Fibroblast of gingiva (primary cell): ENCODE measurements around the gene MLF1.

Experiments
- DNase-seq: peaks from one replicate; pipeline ENCODE4 v3.0.0-alpha.2; 2011; ENCODE audit warnings: low read depth

The MLF1 gene

DNA sequence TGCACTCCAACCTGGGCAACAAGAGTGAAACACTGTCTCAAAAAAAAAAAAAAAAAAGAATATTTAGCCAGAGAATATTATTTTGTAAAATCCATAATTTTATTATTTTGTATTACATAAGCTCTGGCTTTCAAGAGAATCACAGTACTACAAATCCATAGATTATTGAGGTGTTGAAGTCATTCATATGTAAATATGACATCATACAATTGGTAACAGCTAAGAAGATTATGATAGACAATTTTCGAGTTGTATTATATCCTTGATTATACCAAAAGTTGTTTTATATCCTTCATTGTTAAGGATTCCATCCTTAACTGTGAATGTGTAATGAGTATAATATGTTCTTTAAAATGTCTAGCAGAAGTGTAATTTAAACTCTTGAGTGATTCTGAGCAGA lies 3.7 kb downstream of the MLF1 start:
- DNase-seq, result no peak

DNA sequence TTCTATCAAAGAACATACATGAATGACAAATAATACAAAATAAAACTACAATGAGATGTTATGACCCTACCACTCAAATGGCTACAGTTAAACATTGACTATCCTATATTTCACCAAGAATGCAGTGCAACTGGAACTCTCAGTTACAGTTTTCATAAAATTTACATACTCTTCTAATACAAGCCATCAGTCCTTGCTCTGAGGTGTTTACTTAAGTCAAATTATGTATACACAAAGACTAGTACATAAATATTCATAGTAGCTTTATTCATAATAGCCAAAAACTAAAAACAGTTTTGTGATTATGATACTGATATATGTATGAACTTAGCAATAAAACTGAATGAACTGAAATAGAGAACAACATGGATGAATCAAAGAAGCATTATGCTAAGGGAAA lies 19.2 kb downstream of the MLF1 start:
- no peak for DNase-seq

DNA sequence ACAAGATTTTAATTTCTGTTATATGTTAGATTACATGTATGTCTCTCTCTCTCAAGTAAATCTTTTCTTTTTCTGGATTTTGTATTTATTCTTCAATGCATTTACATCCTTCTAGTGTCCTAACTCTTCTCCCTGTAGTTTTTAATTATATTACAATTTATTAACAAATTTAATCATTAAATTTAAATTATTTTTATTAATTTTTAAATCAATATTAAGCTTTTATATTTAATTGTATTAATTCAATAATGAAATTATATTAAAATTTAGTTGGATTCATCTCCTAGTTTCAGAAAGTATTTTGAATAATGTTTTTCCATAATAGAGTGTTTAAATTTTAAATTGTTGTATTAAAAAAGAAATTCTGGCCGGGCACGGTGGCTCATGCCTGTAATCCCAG lies 29.8 kb downstream of the MLF1 start:
- no peak for DNase-seq

DNA sequence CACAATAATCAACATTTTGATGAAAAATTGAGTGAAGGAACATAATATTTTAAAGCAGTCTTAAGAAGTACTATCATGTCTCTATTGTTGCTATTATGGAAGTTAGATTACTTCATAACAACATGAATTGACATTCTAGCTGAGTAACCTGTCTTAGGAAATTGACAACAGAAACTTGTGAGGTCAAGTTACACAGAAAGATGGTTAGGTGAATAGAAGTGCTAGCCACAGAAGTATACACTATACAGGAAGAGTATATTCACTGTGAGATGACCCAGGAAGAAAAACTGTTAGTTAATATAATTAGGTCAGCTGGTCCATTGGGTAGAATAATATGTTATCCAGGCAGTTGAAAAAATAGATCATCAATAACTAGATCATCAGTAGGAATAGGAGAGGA lies 31.2 kb downstream of the MLF1 start:
- no peak for DNase-seq

DNA sequence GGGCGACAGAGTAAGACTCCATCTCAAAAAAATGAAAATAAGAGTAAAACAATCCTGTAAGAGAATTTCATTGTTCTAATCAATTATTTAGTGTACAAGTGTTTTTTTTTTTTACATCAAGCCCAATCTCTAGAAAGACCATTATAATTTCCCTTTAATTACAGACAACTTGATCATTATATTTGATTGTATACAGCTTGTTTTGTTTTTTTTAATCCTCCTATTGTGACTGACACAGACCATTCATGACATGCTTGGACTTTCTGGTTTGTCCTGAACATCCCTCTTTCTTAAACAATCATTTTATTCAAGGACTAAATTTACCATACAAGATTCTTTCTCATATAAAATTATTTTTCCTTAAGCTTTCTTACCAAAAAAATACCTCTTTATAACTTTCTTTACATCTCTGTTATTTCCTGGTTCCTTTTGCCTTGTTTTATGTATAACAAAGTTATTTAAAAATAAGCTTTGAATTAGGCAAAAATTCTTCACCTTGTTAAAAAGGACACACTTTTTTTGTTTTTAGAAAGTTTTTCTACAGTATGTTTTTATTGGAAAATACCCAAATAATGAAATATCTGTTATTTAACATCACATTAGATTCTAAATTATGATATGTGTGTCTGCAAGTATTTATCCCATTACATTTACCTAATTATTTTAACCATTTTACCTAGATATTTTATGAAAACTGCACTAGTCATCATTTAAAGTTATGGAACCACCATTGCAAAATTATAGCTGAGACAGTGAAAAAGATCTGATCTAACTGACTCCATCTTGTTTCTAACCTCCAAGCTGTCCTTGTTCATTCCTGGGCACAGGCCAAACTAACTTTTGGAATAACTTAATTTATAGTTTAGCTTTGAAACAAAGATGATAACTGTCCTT lies 47.2 kb downstream of the MLF1 start:
- no peak for DNase-seq

DNA sequence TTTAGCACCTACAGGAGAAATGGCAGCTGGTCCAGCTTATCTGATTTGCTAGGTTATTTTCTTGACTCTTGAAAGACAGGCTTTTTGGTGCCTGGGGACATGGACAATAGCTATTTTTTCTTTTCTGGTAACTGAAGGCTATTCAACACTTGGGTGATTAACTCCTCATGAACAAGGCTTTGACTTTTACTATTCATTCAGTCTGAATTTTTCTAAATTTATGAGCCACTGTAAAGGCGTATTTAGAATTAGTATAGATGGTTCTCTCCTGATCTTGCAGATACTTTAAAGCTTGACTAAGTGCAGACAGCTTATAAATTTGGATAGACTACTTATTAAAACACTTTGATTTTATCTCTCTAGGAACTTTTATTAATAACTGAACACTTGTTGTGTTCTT lies 54.9 kb downstream of the MLF1 start:
- no peak for DNase-seq

DNA sequence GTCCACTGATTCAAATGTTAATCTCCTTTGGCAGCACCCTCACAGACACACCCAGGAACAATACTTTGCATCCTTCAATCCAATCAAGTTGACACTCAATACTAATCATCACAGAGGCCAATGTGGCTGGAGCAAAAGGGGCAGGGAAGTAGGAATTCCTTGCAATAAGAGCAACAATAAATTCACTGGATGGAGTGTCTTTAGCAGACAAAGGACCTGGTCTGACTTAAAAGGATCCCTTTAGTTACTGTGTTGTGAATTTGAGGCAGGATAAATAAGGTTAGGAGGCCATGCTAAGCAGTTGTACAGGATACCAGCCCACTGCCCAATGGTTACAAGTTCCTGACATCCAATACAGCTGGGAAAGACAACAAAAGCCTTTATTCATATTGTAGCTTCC lies 61.0 kb downstream of the MLF1 start:
- no peak for DNase-seq

DNA sequence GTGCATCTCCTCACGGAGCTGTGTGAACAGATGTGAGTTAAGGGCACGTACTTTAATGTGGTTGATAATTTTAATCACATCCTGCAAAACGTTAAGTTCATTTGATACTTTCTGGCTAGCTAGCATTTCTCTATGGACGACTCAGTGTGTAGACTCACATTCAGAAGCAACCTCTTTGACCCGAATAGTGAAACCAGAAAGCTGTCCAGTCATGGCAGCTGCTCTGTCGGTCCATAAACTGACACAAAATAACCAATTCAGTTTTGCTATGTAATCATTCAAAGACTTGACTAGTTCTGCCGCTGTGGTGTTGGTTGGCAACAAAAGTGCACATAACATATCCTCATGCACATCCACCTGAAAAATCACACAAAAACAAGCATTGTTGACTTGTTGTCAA lies 69.7 kb downstream of the MLF1 start:
- DNase-seq, result no peak

DNA sequence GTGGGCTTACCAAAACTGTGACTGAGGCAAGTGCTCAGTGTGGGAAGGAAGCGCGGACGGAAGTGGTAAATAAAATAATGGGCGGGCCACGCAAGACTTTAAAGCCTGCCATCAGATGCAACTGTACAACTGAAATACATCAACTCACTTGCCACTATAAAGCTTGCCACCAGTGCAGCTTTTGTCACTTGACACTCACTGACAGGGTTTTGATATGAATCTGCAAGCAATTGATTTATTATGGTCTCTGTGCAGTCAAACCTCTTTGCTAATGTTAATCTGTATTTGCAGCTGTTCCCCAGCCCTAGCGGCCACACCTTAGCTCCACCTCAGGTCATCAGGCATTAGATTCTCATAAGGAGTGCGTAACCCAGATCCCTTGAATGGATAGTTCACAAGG lies 71.0 kb downstream of the MLF1 start:
- no peak for DNase-seq

DNA sequence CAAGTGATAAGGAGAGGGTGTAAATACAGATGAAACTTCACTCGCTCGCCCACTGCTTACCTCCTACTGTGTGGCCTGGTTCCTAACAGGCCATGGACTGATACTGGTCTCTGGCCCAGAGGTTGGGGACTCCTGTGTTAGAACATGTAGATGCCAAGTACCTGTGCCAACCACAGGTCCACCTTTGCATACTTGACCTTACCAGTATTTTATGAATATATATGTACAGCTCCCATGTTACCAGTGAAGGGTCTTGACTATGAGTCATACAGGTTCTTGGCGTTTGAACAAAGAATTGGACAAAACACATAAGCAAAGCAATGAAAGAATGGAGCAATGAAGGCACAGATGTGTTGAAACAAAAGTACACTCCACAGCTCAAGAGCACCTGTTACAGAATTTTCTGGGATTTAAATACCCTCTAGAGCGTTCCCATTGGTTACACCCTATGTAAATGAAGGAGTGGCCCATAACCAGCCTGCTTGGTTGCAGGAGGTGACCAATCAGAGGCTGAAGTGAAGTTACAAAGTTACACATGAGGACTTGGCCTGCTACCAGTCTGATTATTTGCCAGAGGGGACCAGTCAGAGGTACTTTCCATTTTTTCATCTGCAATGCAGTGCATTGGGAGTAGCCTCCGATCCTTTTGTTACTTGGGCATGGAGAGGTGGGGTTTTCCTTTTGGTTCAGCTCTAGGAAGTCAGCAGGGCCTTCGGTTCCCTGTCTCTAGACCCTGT lies 71.6 kb downstream of the MLF1 start:
- no peak for DNase-seq

DNA sequence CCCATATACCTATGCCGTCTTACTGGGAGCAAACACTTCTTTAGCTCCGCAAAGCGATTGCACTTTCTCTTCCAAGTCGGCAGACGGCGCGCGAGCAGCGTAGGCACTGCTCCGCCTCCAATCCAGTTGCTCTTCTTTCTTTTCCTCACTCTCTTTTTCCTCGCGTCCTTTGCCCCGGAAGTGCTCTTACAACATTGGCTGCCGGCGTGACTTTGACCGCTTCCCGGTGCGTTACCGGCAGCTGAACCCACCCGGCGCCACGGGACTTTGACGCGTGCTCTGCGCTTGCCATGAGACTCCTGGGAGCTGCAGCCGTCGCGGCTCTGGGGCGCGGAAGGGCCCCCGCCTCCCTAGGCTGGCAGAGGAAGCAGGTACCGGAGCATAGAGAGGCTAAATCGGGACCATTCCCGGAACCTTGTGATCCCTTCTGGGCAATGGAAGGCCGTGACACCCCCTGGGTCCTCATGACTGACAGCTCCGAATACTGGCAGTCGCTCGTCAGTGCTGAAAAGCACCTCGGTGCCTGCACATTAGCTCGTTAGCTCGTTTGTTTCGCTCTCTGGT lies 73.4 kb downstream of the MLF1 start, which contains the start of gene GFM1:
Gene GFM1 (plus strand): TSS at position 183 of the 564 bp plus-strand sequence. CDS start 108 bp downstream, at position 291.
- DNase-seq, result peak; percentile 95

DNA sequence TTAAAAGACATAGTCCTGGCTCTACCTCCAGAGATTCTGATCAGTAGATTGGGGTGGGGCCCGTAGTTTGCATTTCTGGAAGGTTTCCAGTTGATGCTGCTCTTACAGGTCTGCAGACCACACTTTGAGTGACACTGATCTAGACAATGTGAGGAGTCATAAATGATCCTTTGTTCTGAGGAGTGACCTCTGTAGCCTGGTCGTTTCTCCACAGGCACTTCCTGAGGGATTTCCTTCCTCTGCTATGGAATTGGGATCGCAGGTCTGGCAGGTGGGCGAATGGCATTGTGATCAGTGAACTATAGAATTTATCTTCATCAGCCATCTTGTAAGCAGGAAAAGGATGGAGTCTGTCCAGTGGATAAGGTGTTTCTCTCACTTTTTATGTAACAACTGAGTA lies 78.8 kb downstream of the MLF1 start:
- DNase-seq, result no peak

DNA sequence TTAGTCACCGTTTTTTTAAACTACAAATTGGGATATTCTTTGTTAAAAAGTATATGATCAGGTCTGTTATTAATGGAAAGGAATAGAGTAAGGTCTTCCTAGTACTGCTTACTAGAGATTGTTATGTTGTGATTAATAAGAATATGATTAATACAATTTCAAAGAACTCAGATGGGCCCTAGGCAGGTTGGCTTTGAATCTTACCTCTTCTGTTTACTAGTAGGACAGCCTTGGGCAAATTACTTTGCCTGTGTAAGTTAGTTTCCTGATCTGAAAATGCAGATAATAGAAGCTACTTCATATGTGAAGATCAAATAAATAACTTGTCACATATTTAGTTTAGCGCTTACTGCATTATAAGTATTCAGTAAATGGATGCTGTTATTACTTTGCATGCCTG lies 80.2 kb downstream of the MLF1 start:
- DNase-seq, result no peak

DNA sequence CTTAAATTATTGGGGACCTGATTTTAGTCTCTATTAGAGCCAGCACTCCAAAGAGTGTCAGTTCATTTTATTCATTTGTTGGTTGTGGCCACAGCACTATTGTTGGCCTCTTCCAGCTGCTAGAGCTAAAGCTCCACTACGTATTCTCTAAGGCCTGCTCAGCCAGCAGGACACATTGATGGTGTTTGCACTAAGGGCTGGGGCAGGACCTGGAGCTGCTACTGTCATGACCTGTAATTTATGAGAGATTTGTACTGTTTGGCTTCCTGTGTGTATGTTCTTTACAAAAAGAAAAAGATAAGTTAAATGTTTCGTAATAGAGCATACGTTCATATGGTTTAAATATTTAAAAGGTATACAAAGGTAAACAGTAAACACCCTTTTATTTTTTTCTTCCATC lies 81.5 kb downstream of the MLF1 start:
- no peak for DNase-seq
